HG03025 (cell line): ENCODE data around the gene PRR5L.

Experiments
- ATAC-seq: cut with Tn5 transposase; IDR thresholded peaks from one replicate; pipeline ENCODE4 v1.9.1; 2021; ENCODE audit warnings: mild to moderate bottlenecking, moderate library complexity; ENCODE audit not compliant: unreplicated experiment, low FRiP score

Gene PRR5L

GRCh38 chr11:36375353-36376008, 79.4 kb downstream of the PRR5L start:
- ATAC-seq = no peak

DNA sequence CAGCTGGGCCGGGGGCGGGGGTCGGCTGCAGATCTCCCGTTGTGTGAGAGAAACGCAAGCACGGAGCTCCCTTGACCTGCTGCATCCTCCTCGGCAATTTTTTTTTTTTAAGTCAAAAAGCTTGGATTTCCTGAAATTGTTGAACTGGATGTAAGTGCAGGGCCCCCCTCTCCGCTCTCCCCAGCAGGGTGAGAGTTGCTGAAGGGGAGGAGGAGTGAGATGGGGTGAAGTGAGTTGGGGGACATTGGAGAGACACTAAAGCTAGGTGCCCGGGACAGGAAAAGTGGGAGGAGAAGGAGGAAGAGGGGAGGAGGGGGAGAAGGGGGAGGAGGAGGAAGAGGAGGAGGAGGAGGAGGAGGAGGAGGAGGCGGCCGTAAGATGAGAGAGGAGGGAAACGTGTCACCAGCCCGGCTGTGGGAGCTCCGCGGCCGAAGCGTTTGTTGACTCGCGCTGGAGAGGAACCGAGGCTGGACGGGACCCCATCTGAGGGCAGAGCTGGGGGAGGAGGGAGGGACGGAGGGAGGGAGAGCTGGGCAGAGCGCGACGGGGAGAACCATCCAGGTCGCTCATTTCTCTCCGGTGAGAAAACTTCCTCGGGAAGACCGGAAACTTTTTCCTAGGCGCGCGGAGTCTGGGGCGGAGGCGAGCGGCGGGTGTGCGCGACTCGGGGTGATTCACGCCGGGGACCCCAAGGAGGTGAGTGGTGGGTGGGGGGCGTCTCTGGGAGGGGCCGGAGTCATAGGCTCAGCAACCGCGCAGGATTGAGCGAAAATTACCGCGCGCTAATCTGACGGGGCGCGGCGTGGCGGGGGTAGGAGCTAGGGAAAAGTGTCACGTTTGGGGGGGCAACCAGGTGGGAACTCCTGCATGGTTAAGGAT, 80.2 kb downstream of the PRR5L start:
- no peak for ATAC-seq

DNA sequence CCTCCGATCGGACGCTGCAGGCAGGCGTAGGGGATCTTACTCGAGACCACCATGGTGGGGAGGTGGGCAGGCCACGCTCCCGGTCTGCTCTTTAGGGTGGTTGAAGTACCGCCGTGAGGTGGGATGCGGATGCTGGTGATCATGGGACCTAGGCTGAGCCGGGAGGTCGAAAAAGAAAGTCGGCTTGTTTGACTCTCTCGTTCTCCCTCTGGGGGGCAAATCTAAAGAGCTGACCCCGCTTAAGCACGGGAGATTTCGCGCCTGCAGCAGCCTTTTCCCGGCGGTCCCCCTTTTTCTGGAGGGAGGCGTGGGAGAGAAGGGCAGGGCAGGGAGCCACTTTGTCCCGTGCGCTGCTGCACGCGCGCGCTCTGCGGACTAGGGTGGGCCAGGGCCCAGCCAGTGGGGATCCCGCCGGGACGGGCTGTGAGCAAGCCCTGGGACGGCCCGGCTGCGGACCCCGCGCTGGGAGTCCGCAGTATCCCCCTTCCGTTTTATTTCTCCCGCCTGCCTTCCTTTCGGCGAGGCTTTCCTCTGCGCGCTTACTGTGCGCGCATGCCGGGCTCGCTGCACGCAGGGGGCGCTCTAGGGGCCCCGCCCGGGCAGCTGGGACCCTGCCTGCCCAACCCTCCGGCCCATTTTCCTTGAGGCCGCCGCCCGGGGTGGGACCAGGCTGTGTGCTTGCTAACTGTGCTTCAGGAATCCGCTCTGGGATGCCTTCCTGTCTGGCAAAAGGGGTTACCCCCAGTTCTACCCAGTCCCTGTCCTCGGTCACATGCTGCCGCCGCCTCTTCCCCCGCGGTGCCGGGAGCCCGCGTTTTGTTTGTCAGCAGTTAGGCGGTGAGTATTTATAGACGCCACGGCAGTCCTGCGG, 81.0 kb downstream of the PRR5L start:
- no peak for ATAC-seq

DNA sequence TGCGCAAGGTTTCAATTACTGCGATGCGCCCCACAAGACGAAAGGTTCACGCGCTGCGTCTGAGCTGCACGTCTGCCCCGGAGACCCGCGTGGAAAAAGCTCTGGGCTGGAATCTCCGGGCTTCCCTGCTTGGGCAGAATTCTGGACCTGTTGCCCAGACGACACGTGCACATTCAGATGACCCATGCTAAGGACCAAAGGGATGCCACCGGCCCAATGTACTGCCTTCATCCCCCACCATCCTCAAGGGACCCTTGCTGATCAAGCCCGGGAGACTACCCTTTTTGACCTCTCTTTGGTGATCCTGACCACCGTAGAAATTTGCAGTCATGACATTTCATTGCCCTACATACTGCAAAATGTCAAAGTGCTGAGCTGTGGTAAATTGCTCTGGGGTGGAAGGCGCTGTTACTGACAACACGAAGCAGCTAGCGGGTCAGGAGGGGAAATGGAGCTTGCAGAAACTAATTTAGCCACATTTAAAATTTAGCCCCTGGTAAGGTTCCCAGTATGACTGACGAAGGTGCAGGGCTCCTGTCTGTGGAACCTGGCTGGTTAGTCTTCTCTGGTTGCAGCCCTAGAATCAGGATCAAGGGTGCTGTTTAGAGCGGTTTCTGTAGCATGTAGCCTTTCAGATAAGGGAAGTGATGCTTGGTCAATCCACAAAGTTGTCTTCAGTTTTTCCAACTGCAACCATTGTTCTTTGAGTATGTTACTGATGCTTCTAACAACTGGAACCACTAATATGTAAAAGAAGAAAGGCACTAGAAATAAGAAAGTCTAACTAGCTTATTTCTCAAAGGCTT, 81.9 kb downstream of the PRR5L start:
- ATAC-seq = no peak

DNA sequence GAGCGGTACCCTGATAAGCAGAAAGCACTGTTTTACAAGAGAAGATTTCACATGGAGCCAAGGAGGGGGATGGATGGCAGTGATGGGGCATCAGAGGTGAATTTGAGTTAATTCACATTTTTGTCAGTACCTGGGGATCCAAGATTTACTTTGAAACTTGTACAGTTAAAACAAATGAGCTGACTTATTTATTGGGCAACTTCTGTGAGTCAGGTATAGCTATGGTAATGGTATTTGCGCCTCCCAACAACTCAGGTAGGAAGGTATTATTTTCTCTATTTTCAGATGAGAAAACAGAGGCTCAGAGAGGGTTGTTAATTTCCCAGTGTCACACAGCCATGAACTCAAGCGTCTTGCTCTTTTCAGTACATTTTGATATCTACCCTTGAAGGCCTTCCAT, 83.6 kb downstream of the PRR5L start:
- ATAC-seq = no peak

DNA sequence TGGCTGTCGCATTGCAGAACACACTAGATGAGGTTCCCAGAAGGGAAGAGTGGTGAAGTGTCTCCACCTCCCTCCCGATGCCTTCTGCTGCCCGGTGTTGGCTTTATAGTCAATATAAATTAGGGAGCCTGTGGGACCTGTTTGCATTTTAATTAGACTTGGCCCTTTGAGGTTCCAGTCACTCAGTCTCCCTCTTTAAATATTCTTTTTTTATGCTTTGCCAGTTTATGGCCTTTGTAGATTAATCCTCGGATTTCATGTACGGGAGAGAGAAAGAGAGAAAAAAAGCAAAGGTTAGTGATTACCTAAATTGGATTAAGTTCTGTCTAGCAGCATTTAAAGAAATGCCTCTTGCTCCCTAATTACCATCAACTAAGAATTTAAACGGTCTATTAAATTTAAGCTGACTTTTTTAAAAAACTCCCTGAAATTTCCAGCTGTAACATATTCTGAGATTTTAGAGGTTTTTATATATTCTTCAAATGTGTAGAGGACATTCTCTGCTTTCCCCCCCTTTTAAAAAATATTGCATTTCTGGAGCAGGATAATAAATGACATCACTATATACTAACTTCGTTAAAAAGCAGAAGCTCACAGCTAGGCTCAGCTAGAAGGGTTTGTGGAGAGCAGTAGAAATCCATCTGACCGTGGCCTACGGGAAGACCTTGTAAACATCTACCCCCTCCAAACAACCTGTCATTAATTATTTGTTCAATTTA, 84.4 kb downstream of the PRR5L start:
- ATAC-seq = no peak

- ATAC-seq = no peak
These were observed 84.9 kb downstream of the PRR5L start for GRCh38 chr11:36381015-36381360.

GRCh38 chr11:36383195-36383594, 87.1 kb downstream of the PRR5L start:
- no peak for ATAC-seq

DNA sequence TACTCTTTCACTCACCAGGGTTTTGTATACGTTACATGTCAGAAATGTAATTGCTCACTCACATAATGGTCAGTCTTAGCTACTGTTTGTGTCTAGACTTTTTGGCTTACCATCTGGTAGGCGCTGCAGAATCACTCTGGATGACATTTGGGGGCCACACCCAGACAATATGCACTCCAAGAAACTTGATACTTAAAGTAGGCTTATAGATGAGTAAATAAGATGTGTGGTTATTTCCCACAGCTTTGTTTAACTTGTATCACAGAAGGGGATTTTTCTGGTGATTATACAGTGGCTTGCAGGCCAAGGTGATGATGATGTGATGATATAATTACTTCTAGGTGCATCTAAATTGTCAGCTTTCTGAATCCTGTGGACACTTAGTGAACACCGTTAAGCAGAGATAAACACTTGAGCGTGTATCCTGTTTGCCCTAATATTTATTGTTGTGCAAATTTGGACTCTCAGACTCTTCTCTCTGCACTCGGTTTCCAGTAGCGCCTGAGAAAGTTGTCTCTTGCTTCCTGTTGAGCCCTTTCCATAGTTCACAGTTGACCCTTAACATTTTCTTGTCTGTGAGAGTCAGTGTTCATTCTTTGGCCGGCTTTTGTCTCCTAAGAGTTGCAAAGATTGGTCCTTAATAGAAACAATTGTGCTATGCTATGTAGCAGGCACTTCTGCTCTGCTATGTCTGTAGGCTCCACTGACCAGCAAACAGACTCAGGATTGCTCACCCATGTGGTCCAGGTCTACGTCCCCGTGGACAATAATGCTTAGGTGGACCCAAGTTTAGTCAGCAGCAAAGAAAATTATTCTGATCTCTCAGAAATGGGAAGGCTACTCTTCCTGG, 89.3 kb downstream of the PRR5L start:
- ATAC-seq = no peak

GRCh38 chr11:36386411-36386810, 90.3 kb downstream of the PRR5L start:
- no peak for ATAC-seq

DNA sequence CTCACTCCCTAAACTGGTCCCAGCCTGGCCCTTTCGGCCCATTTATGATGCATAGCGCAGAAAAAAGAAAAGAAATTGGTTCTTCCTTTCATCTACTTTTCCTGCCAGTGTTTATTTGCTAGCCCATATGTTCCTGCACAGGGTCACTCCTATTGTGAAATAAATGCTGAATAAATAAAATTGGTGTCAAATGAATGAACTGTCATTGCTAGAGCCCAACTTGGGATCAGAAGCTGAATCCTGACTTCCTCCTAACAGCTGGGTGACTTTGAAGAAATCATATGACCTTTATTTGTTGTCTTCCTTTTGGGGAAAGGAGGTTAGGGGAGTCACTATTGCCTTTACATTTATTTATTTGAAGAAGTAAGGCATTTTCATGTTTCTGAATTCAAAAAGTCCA, 92.0 kb downstream of the PRR5L start:
- no peak for ATAC-seq

DNA sequence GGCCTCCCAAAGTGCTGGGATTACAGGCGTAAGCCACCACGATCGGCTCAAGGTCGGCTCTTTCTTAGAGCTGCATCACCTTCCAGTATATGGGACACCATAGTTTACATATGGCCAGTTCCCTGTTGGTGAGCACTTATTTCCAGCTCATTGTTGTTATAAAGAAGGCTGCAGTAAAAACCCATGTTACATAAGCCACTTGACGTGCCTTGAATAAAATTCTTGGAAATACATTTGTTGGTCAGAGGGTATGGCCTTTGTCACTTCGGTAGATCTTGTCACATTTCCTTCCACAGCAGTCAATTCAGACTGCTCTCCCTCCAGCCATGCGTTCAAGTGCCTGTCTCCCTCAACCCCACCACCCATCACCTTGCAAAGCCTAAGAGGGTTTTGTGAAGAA, 92.9 kb downstream of the PRR5L start:
- no peak for ATAC-seq

DNA sequence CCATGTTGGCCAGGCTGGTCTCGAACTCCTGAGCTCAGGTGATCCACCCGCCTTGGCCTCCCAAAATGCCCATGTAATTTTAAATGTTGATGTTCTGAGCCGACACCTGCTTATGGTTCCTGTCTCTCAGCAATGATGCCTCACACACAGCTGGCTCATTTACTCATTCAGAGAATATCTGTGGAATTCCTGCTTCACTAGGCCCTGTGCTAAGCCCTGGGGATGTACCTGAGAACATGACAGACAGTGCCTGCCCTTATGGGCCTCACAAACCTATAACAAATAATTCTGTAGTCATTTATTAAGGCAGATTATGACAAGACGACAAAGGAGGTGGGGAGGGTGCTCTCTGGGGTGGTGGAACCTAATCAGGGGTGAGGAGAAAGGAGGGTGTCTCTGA, 93.7 kb downstream of the PRR5L start:
- ATAC-seq = no peak

GRCh38 chr11:36390963-36391471, 94.9 kb downstream of the PRR5L start:
- ATAC-seq = peak; percentile 52

GRCh38 chr11:36392196-36392595, 96.1 kb downstream of the PRR5L start:
- ATAC-seq = no peak

- ATAC-seq = no peak
These were observed 98.0 kb downstream of the PRR5L start for GRCh38 chr11:36394056-36394455.

- no peak for ATAC-seq
These were observed 98.8 kb downstream of the PRR5L start for GRCh38 chr11:36394926-36395325.

DNA sequence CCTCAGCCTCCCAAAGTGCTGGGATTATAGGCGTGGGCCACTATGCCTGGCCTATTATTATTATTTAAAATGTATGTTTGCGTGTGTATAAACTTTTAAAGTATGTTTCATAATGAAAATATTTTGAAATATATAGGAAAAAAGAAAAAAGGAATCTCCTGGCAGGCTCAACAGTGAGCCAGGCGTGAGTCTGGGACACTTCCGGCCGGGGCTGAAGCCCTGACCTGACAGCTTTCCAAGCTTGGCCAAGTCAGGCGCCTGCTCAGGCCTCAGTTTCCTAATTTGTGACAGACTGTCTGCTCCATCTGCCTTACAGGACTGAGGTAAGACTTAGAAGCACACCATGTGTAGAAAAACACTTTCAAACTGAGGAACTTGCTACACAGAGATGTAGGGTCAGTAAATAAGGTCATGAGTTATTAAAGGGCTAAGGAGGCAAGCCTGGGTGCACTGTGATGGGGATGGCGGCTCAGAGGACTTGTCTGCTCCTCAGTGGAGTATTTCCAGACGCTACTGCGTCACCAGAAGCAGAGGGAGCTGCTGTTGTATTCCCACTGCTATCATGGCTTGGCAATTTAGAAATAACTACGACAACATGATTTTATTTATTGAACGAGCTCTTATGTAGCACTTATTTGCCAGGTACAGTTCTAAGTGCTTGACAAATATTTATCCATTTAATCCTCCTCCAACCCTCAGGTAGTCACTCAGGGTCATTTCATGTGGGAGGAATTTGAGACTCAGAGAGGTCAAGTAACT, 100.1 kb downstream of the PRR5L start:
- ATAC-seq = no peak
